Endodermal cell (in vitro differentiated cells): ENCODE data around the gene CLEC3B. TPM values are rescaled to one million over a fixed set of nuclear protein-coding genes. Genes with fewer than 3 reads are reported as not detected.

Experiments used
- DNase-seq: peaks from one replicate; pipeline ENCODE4 v3.0.0-alpha.2; 2017
- H3K27ac ChIP-seq: 2 replicates; pipeline ENCODE4 v1.5.1; 2013; ENCODE audit warnings: mild to moderate bottlenecking, low read depth, low read length, moderate library complexity
- H3K27me3 ChIP-seq: 2 replicates; pipeline ENCODE4 v1.6.1; 2013; ENCODE audit warnings: mild to moderate bottlenecking, low read length, moderate library complexity; ENCODE audit not compliant: insufficient read depth, control insufficient read depth, poor library complexity, severe bottlenecking
- H3K36me3 ChIP-seq: 2 replicates; pipeline ENCODE4 v1.7.0; 2013; ENCODE audit warnings: mild to moderate bottlenecking, low read length, moderate library complexity; ENCODE audit not compliant: control insufficient read depth, insufficient read depth
- H3K4me1 ChIP-seq: one replicate; pipeline ENCODE4 v1.7.0; 2013; ENCODE audit warnings: low read length; ENCODE audit not compliant: control insufficient read depth, insufficient read depth
- H3K4me3 ChIP-seq: 2 replicates; pipeline ENCODE4 v1.5.1; 2013; ENCODE audit warnings: mild to moderate bottlenecking, low read length, moderate library complexity
- H3K9ac ChIP-seq: 2 replicates; pipeline ENCODE4 v1.6.1; 2013; ENCODE audit warnings: mild to moderate bottlenecking, low read length, moderate library complexity; ENCODE audit not compliant: poor library complexity, severe bottlenecking; ENCODE audit errors: extremely low read depth
- H3K9me3 ChIP-seq: 2 replicates; pipeline ENCODE4 v1.6.1; 2013; ENCODE audit warnings: mild to moderate bottlenecking, low read length, moderate library complexity; ENCODE audit not compliant: control insufficient read depth
- H3K27ac Mint-ChIP-seq: 2 replicates; pipeline ENCODE4 v1.8.0; 2020; ENCODE audit warnings: mixed read lengths
- H3K27me3 Mint-ChIP-seq: 2 replicates; pipeline ENCODE4 v1.8.0; 2021; ENCODE audit warnings: mild to moderate bottlenecking, mixed read lengths; ENCODE audit not compliant: insufficient read depth
- H3K36me3 Mint-ChIP-seq: 2 replicates; pipeline ENCODE4 v1.8.0; 2020; ENCODE audit warnings: low read depth, mixed read lengths
- H3K4me1 Mint-ChIP-seq: 2 replicates; pipeline ENCODE4 v1.8.0; 2020; ENCODE audit warnings: mixed read lengths
- H3K4me3 Mint-ChIP-seq: 2 replicates; pipeline ENCODE4 v1.8.0; 2020; ENCODE audit warnings: mild to moderate bottlenecking, moderate library complexity, mixed read lengths
- H3K9me3 Mint-ChIP-seq: 2 replicates; pipeline ENCODE4 v1.8.0; 2020; ENCODE audit warnings: mild to moderate bottlenecking, mixed read lengths
- CTCF ChIP-seq: fragments of 200-600 bp; sonication (generic); conservative IDR thresholded peaks from 2 replicates; pipeline ENCODE4 v1.5.0; 2021; ENCODE audit warnings: antibody characterized with exemption, mild to moderate bottlenecking
- WGBS, 2 experiments: methylation state at CpG; one replicate each; pipeline versions ENCODE4 v1.1.5 to v1.1.7; 2013; ENCODE audit warnings: missing lambda C conversion rate in 2 of 2, mixed read lengths in 1 of 2; ENCODE audit not compliant: insufficient coverage in 1 of 2, insufficient read length in 1 of 2; 5-methylcytosine and 5-hydroxymethylcytosine counted together
- total RNA-seq, 2 donors: library from RNA; stranded (reverse); fragmentation: NEBNext Ultra II Directional in 1 of 2; extraction: Animal tissue kit (Norgen Biotek cat#: 25700) in 1 of 2; gene quantifications; 2 replicates in 1 of 2; 3 replicates in 1 of 2; pipeline ENCODE4 v1.2.1, GENCODE V29; 2021

The CLEC3B gene
- total RNA-seq, 2 donors from 2014 or later, result not detected

- Histone ChIP-seq H3K27ac (no peak overlapping the region), H3K4me3 (no peak overlapping the region), H3K36me3 (peaks cover 8% of the 10 kb centered on the region), H3K4me1 (peaks cover 6% of the 10 kb centered on the region), H3K27me3 (peaks cover 10% of the 10 kb centered on the region), H3K9me3 (no peaks in the 10 kb centered on the region), H3K9ac (no peak overlapping the region)
- WGBS, 2 experiments, result 94 to 95% methylated on average over 6 to 8 of the region's 8 CpGs
- Mint-ChIP-seq H3K9me3 (no peaks in the 10 kb centered on the region), H3K36me3 (peaks cover 3% of the 10 kb centered on the region), H3K27ac (no peak overlapping the region), H3K4me1 (peaks cover 21% of the 10 kb centered on the region), H3K4me3 (no peak overlapping the region), H3K27me3 (peaks cover 19% of the 10 kb centered on the region)
- TF ChIP-seq CTCF, result no peak
- DNase-seq, result no peak
Observed at GRCh38 chr3:45020534-45020933, 5.6 kb upstream of the CLEC3B start.

GRCh38 chr3:45021524-45022297 lies 4.4 kb upstream of the CLEC3B start:
- Histone ChIP-seq H3K27me3 (peaks cover 22% of the 10 kb centered on the region), H3K27ac (no peak overlapping the region), H3K4me3 (no peak overlapping the region), H3K9ac (no peak overlapping the region), H3K9me3 (no peaks in the 10 kb centered on the region), H3K36me3 (no peaks in the 10 kb centered on the region), H3K4me1 (peaks cover 6% of the 10 kb centered on the region)
- DNase-seq, result no peak
- 88 to 98% methylated on average over 7 to 12 of the region's 12 CpGs for WGBS, 2 experiments
- no peak overlapping the region for H3K27ac Mint-ChIP-seq
- no peak for TF ChIP-seq CTCF
- H3K4me1 Mint-ChIP-seq, result peaks cover 21% of the 10 kb centered on the region
- peaks cover 31% of the 10 kb centered on the region for H3K27me3 Mint-ChIP-seq
- no peaks in the 10 kb centered on the region for H3K9me3 Mint-ChIP-seq
- H3K36me3 Mint-ChIP-seq, result peaks cover 3% of the 10 kb centered on the region
- H3K4me3 Mint-ChIP-seq, result no peak overlapping the region

GRCh38 chr3:45023675-45024074 lies 2.4 kb upstream of the CLEC3B start:
- Mint-ChIP-seq H3K27ac (no peak overlapping the region), H3K36me3 (peaks cover 1% of the 10 kb centered on the region), H3K9me3 (no peaks in the 10 kb centered on the region), H3K4me3 (no peak overlapping the region), H3K27me3 (peaks cover 47% of the 10 kb centered on the region), H3K4me1 (peaks cover 23% of the 10 kb centered on the region)
- Histone ChIP-seq H3K27ac (no peak overlapping the region), H3K9me3 (no peaks in the 10 kb centered on the region), H3K4me3 (no peak overlapping the region), H3K36me3 (no peaks in the 10 kb centered on the region), H3K9ac (no peak overlapping the region), H3K27me3 (peaks cover 30% of the 10 kb centered on the region), H3K4me1 (peaks cover 6% of the 10 kb centered on the region)
- peak; percentile 80 for DNase-seq
- WGBS, 2 experiments, result 31 to 40% methylated on average over 2 to 3 of the region's 3 CpGs
- no peak for TF ChIP-seq CTCF
